ENCODE data around the gene PDE4D.
"Not testable (repeated sequence)": the region's sequence is repeated elsewhere in the genome, so short reads cannot be mapped to it uniquely, and the experiment has no call there.

PDE4D gene

DNA sequence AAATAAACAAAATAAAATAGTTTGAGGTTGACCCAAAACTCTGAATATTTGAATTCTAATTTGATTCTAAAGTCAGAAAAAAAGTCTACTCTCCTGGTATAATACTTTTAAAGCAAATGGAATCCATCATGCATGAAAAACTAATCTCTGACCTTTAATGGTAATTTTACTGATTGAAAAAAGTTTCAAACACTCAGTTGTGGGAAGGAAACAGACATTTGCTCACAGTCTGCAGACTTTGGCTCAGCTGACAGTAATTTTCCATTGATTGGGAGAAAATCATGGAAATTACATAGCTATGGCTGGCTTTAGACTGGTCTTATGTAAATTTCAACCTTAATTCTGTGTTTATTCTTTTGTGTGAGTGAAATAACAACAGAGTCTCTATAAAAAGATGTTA, 574.3 kb downstream of the PDE4D start:
- Mint-ChIP-seq H3K4me3 (no peak overlapping the region), H3K36me3 (no peaks in the 10 kb centered on the region), H3K27ac (no peak overlapping the region), H3K9me3 (no peaks in the 10 kb centered on the region), H3K4me1 (no peaks in the 10 kb centered on the region)
- no peak for ATAC-seq
- DNase-seq (ENCODE audit: low spot score in 2 of 2) = no peak

DNA sequence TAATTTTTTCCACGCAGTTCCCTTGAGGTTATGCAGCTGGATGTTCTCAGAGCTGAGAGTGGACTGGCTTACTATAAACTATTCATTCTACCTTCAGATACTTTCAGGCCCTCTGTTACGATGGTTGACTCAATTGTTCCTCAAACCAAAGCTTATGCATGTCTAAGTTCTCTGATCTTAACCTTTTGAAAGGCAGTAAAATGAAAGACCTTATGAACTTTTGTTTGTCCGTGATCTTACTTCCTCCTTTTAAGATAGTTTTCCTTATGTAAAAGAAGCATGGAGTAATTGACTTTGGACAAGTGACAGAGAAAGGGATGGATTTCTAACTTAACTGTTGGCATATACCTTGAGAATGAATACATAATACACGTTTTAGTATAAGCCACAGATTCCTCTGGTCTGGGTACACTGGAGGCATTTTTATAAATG, 575.7 kb downstream of the PDE4D start:
- H3K4me3 Mint-ChIP-seq = no peak overlapping the region
- H3K9me3 Mint-ChIP-seq = no peaks in the 10 kb centered on the region
- H3K4me1 Mint-ChIP-seq = no peaks in the 10 kb centered on the region
- no peak overlapping the region for H3K27ac Mint-ChIP-seq
- H3K36me3 Mint-ChIP-seq = no peaks in the 10 kb centered on the region
- DNase-seq (ENCODE audit: low spot score in 2 of 2) (no peak), ATAC-seq (no peak)

DNA sequence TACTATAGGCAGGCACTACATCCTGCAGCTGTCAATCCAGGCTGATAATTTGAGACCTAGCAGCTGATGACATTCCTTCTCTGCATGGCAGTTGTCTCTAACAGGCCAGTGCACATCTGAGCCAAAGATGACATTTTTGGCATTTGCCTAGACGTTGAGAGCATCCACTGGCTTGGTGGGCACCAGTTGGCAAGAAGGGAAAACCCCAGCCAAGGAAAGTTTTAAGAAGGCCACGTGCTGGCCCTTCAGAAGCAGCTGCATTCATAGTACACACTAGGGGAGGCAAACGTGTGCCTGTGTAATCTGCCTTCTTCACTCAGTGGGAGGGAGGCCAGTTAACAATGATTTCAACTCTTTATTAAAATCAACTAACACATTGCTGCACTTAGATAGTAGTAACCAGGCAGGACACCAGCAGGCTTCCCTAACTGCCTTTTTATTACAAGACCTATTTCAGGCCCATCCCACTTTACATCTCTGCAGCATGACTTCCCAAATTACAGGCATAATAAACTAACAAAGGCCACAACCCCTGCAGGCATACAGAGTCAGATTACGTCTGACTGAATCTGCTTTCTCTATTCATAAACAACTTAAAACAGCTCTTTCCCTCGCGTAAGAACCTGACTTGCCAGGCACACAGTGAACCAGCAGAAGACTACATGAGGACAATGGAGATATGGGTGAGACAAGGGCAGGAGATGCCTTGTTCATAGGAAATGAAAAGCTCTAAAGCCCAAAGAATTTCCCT, 576.3 kb downstream of the PDE4D start:
- no peaks in the 10 kb centered on the region for H3K4me1 Mint-ChIP-seq
- no peak overlapping the region for H3K4me3 Mint-ChIP-seq
- no peak for ATAC-seq

DNA sequence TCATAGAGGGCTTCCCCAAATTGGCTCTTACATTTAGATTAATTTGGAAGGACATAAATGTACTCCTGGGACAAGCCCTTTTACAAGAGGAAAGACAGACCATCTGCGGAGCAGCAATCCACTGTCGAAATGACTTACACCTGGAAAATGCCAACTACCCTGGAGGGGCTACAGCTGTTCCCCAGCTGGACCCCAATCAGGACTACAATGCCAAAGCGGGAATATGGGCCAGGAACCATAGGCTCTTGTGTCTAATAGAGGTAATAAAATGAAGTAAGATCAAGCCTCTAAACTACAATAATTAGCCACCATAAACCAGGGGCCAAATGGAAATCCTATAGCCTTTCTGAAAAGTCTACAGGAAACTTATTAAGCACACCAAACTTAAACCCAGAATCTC, 581.3 kb downstream of the PDE4D start:
- ATAC-seq = no peak
- H3K27ac Mint-ChIP-seq = no peak overlapping the region

More for the DNA sequence above, 576.3 kb downstream of the PDE4D start:
- no peak for DNase-seq (ENCODE audit: low spot score in 2 of 2)
- Mint-ChIP-seq H3K9me3 (no peaks in the 10 kb centered on the region), H3K27ac (no peak overlapping the region), H3K36me3 (no peaks in the 10 kb centered on the region)

DNA sequence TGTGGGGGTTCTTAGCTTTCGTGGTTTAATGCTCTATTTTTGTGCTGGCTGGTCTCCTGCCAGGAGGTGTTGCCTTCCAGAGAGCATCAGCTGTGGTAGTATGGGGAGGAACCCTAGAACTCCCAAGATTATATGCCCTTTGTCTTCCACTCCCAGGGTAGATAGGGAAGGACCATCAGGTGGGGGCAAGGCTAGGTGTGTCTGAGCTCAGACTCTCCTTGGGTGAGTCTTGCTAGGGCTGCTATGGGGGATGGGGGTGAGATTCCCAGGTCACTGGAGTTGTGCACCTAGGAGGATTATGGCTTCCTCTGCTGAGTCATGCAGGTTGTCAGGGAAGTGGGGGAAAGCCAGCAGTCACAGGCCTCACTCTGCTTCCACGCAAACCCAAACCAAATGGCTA, 584.8 kb downstream of the PDE4D start:
- H3K36me3 Mint-ChIP-seq, H3K27ac Mint-ChIP-seq: not testable (repeated sequence)

More for the DNA sequence above, 581.3 kb downstream of the PDE4D start:
- Mint-ChIP-seq H3K9me3 (no peaks in the 10 kb centered on the region), H3K4me3 (no peak overlapping the region), H3K4me1 (no peaks in the 10 kb centered on the region), H3K36me3 (no peaks in the 10 kb centered on the region)
- no peak for DNase-seq (ENCODE audit: low spot score in 2 of 2)

DNA sequence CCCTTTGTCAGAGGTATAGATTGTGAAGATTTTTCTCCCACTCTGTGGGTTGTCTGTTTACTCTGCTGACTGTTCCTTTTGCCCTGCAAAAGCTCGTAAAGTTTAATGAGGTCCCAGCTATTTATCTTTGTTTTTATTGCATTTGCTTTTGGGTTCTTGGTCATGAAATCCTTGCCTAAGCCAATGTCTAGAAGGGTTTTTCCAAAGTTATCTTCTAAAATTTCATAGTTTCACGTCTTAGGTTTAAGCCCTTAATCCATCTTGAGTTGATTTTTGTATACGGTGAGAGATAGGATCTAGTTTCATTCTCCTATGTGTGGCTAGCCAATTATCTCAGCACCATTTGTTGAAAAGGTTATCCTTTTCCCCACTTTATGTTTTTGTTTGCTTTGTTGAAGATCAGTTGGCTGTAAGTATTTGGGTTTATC, 590.2 kb downstream of the PDE4D start:
- ATAC-seq; H3K4me1 Mint-ChIP-seq; H3K9me3 Mint-ChIP-seq; H3K4me3 Mint-ChIP-seq; DNase-seq (ENCODE audit: low spot score in 2 of 2); H3K36me3 Mint-ChIP-seq; H3K27ac Mint-ChIP-seq: not testable (repeated sequence)

More for the DNA sequence above, 584.8 kb downstream of the PDE4D start:
- not testable (repeated sequence) for ATAC-seq; H3K9me3 Mint-ChIP-seq; H3K4me3 Mint-ChIP-seq; H3K4me1 Mint-ChIP-seq; DNase-seq (ENCODE audit: low spot score in 2 of 2)

DNA sequence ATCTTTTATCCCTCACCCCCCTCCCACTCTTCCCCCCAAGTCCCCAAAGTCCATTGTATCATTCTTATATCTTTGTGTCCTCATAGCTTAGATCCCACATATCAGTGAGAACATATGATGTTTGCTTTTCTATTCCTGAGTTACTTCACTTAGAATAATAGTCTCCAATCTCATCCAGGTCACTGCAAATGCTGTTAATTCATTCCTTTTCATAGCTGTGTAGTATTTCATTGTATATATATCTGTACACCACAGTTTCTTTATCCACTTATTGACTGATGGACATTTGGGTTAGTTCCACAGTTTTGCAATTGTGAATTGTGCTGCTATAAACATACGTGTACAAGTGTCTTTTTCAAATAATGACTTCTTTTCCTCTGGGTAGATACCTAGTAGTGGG, 591.0 kb downstream of the PDE4D start:
- H3K4me3 Mint-ChIP-seq; H3K9me3 Mint-ChIP-seq; H3K27ac Mint-ChIP-seq; H3K36me3 Mint-ChIP-seq; H3K4me1 Mint-ChIP-seq; DNase-seq (ENCODE audit: low spot score in 2 of 2); ATAC-seq: not testable (repeated sequence)

DNA sequence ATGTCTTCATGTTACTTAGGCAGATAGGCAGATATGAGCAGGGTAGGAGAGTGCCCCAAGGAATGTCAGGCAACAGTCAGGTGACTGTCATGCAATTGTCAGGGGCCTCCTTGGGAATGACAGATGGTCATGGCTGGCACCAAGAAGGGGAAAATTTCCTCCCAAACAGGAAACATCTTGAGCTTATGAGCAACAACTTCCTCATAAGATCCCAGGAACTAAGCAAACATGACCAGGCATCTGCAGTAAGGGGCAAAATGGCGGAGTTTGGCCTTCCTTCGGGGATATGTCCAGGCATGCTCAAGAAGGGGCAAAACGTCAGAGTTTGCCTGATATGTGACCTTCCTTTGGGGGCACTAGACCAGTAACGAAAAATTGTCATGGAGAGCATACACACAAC, 591.8 kb downstream of the PDE4D start:
- ATAC-seq (no peak), DNase-seq (ENCODE audit: low spot score in 2 of 2) (no peak)
- peaks cover 9% of the 10 kb centered on the region for H3K4me1 Mint-ChIP-seq
- no peaks in the 10 kb centered on the region for H3K9me3 Mint-ChIP-seq
- H3K4me3 Mint-ChIP-seq = no peak overlapping the region
- H3K36me3 Mint-ChIP-seq = no peaks in the 10 kb centered on the region
- H3K27ac Mint-ChIP-seq = no peak overlapping the region

DNA sequence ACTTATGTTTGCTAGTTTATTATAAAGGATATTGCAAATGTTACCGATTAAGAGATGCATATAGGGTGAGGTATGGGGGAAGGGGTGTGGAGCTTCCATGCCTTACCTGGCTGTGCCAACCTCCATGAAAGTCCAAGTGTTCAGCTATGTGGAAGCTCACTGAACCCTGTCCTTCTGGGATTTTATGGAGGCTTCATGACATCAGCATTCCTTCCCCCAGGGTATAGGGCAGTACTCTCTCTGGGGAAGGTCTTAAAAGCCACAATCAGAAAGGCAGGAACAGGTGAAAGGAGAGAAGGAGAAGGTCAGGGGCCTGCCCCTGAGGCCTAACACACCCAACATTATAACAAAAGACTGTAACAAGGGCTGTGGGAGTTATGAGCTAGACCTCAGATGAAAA, 592.6 kb downstream of the PDE4D start:
- DNase-seq (ENCODE audit: low spot score in 2 of 2) (no peak), ATAC-seq (no peak)
- Mint-ChIP-seq H3K4me3 (no peak overlapping the region), H3K27ac (no peak overlapping the region), H3K36me3 (no peaks in the 10 kb centered on the region), H3K4me1 (peaks cover 12% of the 10 kb centered on the region), H3K9me3 (no peaks in the 10 kb centered on the region)

DNA sequence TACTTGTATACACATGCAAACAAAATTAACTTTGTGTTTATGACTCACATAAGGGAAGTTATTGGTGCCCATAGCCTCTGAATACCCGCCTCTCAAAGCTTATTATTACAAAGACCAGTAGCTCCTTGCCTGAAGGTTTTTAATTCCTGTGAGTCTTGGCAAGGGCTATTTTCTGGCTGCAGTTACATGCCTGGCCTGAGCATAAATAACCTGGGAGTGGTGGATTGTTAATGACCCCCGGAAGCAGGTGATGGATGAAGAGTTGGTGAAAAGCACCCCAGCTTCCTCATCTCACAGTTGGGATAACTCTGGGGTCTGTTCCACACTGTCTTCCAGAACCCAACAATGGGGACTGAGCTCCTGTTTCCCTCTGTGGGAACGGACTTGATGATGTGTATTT, 594.5 kb downstream of the PDE4D start:
- H3K4me3 Mint-ChIP-seq = no peak overlapping the region
- peak overlapping the region; percentile 45 for H3K27ac Mint-ChIP-seq
- no peak for DNase-seq (ENCODE audit: low spot score in 2 of 2)
- no peaks in the 10 kb centered on the region for H3K9me3 Mint-ChIP-seq
- no peaks in the 10 kb centered on the region for H3K36me3 Mint-ChIP-seq
- peaks cover 12% of the 10 kb centered on the region for H3K4me1 Mint-ChIP-seq
- no peak for ATAC-seq

DNA sequence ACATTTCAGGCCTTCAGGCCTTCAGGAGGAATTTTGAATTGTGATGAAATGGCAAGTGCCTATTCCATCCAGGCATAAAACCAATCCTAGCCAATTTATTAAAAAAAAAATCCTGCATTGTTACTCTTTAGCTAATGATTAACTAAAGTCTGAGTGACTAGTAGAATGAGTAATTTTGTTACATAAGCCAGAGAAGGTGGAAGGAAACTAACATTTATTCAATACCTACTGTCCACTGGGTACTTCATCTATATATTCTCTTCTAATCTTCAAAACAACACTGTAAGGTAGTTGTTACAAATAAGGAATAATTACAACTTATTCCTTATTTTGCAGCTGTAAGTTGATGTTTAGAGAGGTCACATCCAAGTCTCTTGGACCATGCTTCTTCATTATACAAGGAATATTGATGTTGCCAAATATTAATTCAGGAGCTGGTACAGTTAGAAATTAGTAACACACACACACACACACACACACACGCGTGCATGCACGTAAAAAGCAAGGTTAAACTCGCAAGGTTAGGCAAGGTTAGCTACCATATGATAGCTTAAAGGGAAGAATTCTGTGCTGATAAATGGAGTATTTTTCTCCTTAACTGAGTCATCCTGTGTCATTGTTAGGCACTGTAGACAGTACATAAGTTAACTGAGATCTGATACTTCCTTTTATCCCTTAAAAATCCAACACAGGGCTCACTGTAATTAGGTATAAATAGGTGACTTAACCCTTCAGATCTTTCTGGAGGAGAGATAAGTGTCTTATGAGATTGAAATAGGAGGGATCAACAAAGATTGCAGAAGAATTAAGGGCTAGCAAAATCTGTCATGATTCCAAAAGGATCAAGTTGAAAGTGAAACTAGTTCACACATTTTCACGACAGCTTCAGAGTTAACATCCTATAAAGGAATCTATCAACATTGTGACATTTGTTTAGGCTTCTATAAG, 596.9 kb downstream of the PDE4D start:
- ATAC-seq = no peak
- H3K27ac Mint-ChIP-seq = peak overlapping the region; percentile 83

DNA sequence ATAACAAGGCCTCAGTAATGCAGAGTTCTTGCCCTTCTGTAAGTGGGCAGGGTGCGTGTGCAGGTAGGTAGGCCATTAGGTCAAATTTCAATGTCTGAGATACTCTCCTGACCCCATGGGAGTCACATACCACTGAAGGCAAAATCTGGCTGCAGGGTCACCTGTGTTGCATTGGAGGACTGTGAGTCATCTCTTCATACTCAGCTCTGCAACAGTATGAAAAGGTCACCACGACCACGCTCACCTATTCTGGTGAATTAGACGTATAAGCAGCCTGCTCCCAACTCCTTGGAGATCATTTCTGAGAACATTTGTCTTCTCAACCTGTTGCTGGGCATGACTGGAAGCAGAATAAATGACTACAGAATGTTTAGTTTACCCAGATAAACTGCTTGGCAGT, 599.8 kb downstream of the PDE4D start:
- no peaks in the 10 kb centered on the region for H3K9me3 Mint-ChIP-seq
- DNase-seq (ENCODE audit: low spot score in 2 of 2) (no peak), ATAC-seq (peak; percentile 31)
- H3K27ac Mint-ChIP-seq = no peak overlapping the region
- peaks cover 12% of the 10 kb centered on the region for H3K4me1 Mint-ChIP-seq
- no peak overlapping the region for H3K4me3 Mint-ChIP-seq
- no peaks in the 10 kb centered on the region for H3K36me3 Mint-ChIP-seq

More for the DNA sequence above, 596.9 kb downstream of the PDE4D start:
- peaks cover 12% of the 10 kb centered on the region for H3K4me1 Mint-ChIP-seq
- H3K36me3 Mint-ChIP-seq = no peaks in the 10 kb centered on the region
- no peaks in the 10 kb centered on the region for H3K9me3 Mint-ChIP-seq
- peak overlapping the region; percentile 24 for H3K4me3 Mint-ChIP-seq
- no peak for DNase-seq (ENCODE audit: low spot score in 2 of 2)

DNA sequence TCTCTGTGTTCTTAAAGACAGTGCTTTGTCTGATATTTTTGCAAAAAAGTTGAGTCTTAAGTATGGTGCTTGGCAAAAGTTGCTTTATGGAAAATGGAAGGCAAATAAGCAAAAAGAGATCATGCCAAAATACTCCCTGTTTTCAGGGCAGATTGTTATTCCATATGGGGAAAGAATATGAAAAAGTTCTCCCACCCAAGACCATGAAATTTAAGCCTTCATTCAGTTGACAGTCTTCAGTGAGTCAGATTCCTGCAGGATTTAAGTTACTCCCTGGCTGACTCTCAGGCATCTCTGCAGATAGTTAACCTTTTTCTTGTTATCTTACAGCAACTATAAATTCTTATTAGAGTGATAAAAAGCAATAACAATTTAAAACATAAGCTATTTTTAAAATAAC, 601.6 kb downstream of the PDE4D start:
- Mint-ChIP-seq H3K27ac (no peak overlapping the region), H3K4me1 (peaks cover 6% of the 10 kb centered on the region), H3K4me3 (no peak overlapping the region), H3K9me3 (no peaks in the 10 kb centered on the region), H3K36me3 (no peaks in the 10 kb centered on the region)
- DNase-seq (ENCODE audit: low spot score in 2 of 2) (no peak), ATAC-seq (no peak)

DNA sequence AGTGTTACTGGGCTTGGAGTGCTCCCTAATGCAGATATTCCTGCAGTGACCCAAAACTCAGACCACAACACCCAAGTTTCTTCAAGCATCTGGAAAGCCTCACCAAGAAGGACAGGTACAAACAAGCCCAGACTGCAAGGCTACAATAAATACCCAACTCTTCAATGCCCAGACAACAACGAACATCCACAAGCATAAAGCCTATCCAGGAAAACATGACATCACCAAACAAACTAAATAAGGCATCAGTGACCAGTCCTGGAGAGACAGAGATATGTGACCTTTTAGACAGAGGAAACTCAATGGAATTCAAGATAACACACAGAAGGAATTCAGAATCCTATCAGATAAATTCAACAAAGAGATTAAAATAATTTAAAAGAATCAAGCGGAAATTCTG, 605.6 kb downstream of the PDE4D start:
- ATAC-seq (no peak), DNase-seq (ENCODE audit: low spot score in 2 of 2) (no peak)
- no peak overlapping the region for H3K4me3 Mint-ChIP-seq
- H3K27ac Mint-ChIP-seq = no peak overlapping the region
- H3K9me3 Mint-ChIP-seq = no peaks in the 10 kb centered on the region
- H3K4me1 Mint-ChIP-seq = no peaks in the 10 kb centered on the region
- H3K36me3 Mint-ChIP-seq = no peaks in the 10 kb centered on the region

DNA sequence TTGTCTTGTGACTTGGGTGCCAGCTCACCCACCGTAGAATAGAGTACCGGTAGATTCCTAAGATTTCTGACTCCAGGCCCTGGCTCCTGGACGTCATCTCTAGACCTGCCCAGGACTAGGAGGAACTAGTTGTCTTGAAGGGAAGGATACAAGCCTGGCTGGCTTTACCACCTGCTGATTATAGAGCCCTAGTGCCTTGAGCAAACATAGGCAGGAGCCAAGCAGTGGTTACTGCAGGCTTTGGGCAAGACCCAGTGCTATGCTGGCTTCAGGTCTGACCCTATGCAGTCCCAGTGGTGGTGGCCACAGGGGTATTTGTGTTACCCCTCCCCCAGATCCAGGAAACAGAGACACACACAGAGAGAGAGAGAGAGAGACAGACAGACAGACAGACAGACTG, 606.2 kb downstream of the PDE4D start:
- DNase-seq (ENCODE audit: low spot score in 2 of 2) (no peak), ATAC-seq (peak; percentile 13)
- Mint-ChIP-seq H3K4me1 (no peaks in the 10 kb centered on the region), H3K27ac (no peak overlapping the region), H3K4me3 (no peak overlapping the region), H3K36me3 (no peaks in the 10 kb centered on the region), H3K9me3 (no peaks in the 10 kb centered on the region)

DNA sequence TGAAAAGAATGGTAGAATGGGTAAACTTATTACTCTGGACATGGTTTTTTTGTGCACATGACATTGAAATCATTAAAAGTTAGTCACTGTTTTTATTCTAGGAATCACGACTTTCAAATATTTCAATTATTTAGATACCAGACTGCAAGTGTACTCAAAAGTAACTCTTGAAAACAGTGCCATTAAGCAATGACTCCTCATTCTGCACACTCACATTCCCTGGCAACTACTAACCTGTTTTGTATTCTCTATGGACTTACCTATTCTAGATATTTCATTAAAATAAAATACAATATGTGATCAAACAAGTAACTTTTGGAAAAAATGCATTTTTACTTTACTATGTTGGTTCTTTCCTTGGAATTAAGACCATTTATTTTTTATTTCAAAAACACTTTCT, 607.0 kb downstream of the PDE4D start:
- H3K27ac Mint-ChIP-seq = no peak overlapping the region
- no peak for ATAC-seq
- no peak for DNase-seq (ENCODE audit: low spot score in 2 of 2)
- no peaks in the 10 kb centered on the region for H3K4me1 Mint-ChIP-seq
- H3K4me3 Mint-ChIP-seq = no peak overlapping the region
- no peaks in the 10 kb centered on the region for H3K36me3 Mint-ChIP-seq
- no peaks in the 10 kb centered on the region for H3K9me3 Mint-ChIP-seq

All from stimulated activated effector memory CD8-positive, alpha-beta T cell treated with anti-CD3 and anti-CD28 coated beads, Interleukin-12 subunit alpha, Interleukin-12 subunit beta, amount 100 ng/mL, for 72 hours (primary cell).